ENCODE data around the gene CHST13.

CHST13 gene

DNA sequence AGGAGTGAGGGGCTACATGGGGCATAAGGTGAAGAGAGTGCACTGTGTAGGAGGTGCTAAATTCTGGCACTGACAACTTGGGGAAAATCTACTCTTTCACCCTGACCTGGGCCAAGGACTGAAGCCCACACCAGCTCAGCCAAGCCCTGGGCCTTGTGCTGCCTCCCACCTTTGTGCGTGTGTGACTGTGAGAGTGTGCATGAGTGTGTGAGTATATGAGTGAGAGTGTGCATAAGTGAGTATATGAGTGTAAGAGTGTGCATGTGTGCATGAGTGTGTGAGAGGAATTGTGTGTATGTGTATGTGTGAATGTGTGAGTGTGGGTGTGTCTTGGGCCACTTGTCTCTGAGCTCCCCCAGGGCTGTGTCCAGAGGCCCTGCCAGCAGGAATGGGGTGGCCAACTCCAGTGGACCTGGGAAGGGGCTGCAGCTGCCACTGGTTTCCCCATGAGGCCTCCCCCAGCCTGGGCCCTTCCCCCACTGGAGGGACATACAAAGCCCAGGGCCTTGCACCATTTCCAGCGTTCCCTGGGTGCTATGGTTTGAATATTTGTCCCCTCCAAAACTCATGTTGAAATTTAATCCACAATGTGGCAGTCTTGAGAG lies 19.6 kb downstream of the CHST13 start:
- no peak for DNase-seq

DNA sequence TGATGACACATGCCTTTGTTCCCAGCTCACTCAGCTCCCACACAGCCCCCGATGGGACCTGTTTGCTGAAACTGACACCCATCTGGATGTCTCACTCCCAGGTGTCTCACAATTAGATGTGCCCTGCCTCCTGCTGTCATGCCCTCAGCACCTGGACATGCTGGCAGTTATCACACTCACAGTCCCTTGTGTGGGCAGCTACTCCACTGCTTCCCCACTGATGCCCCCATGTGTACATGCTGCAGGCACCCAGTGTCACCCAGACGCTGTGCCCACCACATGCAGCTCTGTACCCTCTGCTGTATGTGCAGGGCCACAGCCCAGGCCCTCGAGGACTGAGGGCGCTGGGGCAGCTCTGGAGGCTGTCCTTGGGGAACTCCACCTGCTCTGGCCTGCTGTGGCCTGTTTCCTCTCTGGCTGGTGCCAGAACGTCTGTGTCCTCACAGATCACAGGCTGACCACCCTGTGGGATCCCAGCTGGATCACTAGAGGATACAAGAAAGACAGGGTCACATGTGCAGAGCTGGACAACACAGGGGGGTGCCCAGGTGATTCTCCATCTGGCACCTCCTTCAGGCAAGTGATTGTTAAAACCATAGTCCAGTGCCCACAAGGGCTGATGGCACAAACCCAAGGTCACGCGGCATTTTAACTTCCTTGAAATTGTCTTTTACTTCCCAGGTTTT lies 20.8 kb downstream of the CHST13 start:
- DNase-seq: no peak

DNA sequence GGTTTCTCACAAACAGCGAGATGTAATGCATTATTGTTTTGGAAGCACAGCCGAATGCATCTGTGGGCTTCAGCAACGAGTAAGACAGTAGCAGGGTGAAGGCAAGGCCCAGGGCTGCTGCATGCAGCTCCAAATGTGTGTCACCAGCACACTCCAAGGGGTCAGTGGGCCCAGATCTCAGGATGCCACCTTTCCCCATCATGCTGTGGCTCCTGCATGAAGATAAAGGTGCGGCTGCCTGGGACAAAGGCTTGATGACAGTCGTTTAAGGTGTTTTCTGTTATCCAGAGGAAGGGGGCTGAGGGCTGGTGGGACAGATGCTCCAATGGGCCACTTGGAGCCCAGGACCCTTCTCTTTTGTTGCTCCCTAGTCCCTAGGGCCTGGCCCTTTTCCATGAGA lies 21.6 kb downstream of the CHST13 start:
- DNase-seq: no peak

DNA sequence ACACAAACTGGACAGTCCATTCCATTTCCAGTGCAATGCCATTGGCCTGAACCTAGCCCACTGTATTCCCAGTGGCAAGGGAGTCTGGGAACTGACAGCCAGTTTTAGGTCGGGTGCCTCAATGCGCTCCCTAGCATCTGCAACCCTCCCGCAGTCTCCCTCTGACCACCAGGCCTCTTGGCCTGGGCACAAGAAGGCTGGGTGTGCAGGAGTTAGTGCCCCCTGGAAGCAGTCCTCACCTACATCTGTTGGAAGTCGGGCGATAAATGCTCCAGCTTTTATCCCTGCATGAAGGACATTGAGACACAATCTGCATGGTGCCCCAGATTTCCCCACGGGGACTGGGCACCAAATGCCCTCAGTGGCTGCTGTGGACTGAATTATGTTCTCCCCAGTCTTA lies 22.1 kb downstream of the CHST13 start:
- DNase-seq: no peak

- DNase-seq: no peak
Measured at GRCh38 chr3:126546549-126547239, 22.7 kb downstream of the CHST13 start.

GRCh38 chr3:126547721-126548120 lies 23.8 kb downstream of the CHST13 start:
- DNase-seq: no peak

DNA sequence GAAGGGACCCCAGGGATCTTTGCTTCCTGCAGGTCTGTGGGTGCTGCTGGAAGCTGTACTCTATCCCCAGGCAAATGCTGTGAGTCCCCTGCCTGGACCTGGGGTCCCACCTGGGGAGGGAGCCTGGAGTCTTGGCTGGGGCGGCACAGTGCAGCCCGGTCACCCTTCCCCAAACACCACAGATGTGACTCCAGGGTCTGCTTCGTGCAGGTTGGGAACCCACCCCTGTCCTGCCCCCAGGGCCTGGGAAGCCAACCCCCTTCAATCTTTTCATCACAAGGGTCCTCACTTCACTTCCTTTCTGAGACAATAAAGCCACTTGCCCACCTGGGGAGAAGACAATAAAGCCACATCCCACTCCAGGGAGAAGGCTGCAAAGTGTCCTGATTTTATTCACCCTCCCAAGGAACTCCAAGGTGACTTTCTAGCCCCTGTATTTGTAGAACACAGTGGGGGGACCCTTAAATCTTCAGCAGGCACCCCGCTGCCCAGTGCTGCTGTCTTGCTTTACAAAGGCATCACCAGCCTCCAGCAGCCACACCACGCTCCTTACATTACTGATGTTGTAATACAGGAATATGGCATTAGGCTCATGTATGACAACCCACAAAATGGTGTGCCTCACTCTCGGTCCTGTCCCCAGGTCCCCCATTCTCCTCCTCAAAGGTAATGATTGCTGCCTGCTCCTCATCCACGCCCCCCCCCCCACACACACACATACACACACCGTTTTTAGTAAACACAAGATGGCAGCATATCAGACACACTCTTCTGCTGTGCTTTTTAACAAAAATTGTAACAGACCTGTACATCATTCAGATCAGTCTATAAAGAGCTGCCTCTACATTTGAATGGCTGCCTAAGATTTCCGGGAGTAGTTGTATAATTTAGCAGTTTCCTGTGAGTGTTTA lies 24.9 kb downstream of the CHST13 start:
- DNase-seq: no peak

DNA sequence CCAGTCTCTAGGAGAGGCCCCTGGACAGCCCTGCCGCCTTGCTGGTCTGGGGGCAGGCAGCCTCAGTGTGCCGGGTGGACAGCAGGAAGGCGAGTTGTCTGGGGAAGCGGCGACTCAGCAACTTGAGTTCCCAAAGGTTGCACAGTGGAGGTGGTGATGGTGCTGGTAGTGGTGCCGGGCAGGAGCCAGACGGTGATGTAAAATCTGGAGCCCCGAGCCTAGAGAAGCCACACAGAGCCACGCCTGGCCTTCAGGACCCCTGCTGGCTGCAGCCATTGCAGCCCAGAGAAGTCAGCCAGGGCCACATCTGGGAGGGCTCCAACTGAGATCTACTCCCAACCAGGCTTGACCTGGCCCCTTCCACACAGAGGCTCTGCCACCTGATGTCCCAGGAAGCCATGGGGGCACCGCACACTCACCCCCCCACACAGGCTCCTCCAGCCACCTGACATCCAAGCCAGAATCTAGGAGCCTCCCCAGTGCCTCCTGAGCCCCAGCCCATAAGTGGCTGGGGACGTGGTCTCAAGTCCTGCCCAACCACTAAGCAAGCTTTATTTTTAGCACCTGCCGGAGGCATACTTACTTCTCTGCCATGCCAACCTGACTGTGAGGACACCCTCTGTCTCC lies 26.0 kb downstream of the CHST13 start:
- no peak for DNase-seq

DNA sequence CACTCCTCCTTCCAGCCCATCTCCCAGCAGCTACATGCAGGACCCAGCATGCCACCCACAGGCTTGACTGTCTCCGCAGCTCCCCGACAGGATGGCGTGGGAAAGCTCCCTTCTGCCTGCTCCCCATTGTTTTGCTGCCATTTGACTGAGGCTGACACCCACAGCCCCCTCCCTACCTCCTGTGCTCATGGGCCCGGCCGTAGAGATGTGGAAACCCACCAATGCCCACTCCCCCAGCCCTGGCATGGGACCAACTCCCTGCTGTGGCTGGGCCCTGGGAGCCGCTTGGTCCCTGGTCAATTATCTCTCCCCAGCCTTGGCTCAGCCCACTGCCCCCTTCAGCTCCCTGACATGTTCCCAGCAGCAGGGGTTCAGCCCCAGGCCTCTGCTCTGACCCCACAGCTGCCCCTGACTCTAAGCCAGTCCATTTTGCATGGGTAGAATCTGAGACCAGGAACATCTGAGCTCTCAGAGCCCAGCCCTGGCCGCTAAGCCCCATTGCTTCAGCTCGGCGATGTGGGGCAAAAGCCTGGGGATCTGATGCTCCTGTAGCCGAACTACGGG lies 26.6 kb downstream of the CHST13 start:
- no peak for DNase-seq

- no peak for DNase-seq
Measured at GRCh38 chr3:126551121-126551838, 27.3 kb downstream of the CHST13 start.

- DNase-seq: no peak
Measured at GRCh38 chr3:126551839-126552687, 28.1 kb downstream of the CHST13 start.

- no peak for DNase-seq
Measured at GRCh38 chr3:126552688-126553283, 28.8 kb downstream of the CHST13 start.

- no peak for DNase-seq
Measured at GRCh38 chr3:126553284-126554084, 29.5 kb downstream of the CHST13 start.

GRCh38 chr3:126554560-126555525 lies 30.9 kb downstream of the CHST13 start:
- DNase-seq: no peak

- no peak for DNase-seq
Measured at GRCh38 chr3:126555795-126556636, 32.1 kb downstream of the CHST13 start.

- DNase-seq: no peak
Measured at GRCh38 chr3:126556637-126557414, 32.9 kb downstream of the CHST13 start.

DNA sequence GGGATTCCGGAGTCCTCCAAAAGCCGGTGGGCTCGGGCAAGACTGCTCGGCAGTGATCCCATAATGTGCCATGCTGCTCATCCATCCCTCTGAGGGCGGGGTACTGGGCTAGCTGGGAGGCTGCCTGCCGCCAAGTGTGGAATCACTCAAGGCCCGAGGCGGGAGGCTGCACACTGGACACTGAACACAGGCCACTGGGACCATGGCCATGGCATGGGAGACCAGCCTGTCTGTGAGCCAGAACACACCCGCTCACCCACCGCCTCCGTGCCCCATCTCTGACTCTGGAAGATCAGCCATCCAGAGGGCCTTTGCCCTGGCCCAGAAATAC lies 33.4 kb downstream of the CHST13 start:
- no peak for DNase-seq
